Testis (tissue), 2 donors: ENCODE data around the gene FARP2.

Experiments
- CTCF ChIP-seq, 3 experiments: fragments of 450-650 bp in 2 of 3; fragments of 200-600 bp in 1 of 3; sonication (generic) in 1 of 3; IDR thresholded peaks; one replicate each; pipeline ENCODE4 v1.5.1; 2016 to 2019; ENCODE audit warnings: antibody characterized with exemption in 3 of 3, mild to moderate bottlenecking in 2 of 3, moderate library complexity in 1 of 3
- POLR2A ChIP-seq: fragments of 450-650 bp; IDR thresholded peaks from one replicate; pipeline ENCODE4 v1.6.1; 2017; ENCODE audit warnings: antibody characterized with exemption, mild to moderate bottlenecking, moderate library complexity

GRCh38 chr2:241316825-241317224, 39.3 kb upstream of the FARP2 start:
- TF ChIP-seq CTCF (IDR thresholded peaks at IDR 0.05) (no peak), POLR2A (no peak)
